Measurements from ENCODE around the gene KIAA1328. TPM values are rescaled to one million over a fixed set of nuclear protein-coding genes. Genes with fewer than 3 reads are reported as not detected.

Gene KIAA1328
- polyA plus RNA-seq, 1 of the 3 experiments (the other 2 are of a cell fraction) = 2.6 TPM

- TF ChIP-seq CHD2 (IDR thresholded peaks at IDR 0.05; ENCODE audit: low read length, partially characterized antibody) = no peak
These were observed 421.1 kb downstream of the KIAA1328 start (continued) for GRCh38 chr18:37249895-37250618.

GRCh38 chr18:37251679-37252078, 422.8 kb downstream of the KIAA1328 start:
- DNase-seq = no peak
- H3K27ac ChIP-seq (ENCODE audit: low read depth in 2 of 2, low read length in 1 of 2) = no peak overlapping the region
- no peak overlapping the region for H3K9ac ChIP-seq
- no peaks in the 10 kb centered on the region for H4K20me1 ChIP-seq (ENCODE audit: insufficient read depth)
- H3K9me3 ChIP-seq = no peaks in the 10 kb centered on the region
- H3K27me3 ChIP-seq (ENCODE audit: insufficient read depth) = no peaks in the 10 kb centered on the region; the same call in 1 of the 2 replicates
- no peaks in the 10 kb centered on the region; a peak in 1 of 4 replicates for H3K4me1 ChIP-seq (ENCODE audit: control insufficient read depth in 1 of 2, insufficient read depth in 2 of 2, low read depth in 1 of 2, low read length in 1 of 2)
- H3F3A ChIP-seq (replicated peaks; ENCODE audit: insufficient read depth) = no peaks in the 10 kb centered on the region
- no peaks in the 10 kb centered on the region for H3K36me3 ChIP-seq (replicated peaks in 1 of 2; ENCODE audit: control insufficient read depth in 1 of 2, insufficient read depth in 2 of 2, low read length in 1 of 2)
- POLR2A ChIA-PET = no interaction called here
- no peaks in the 10 kb centered on the region for H3K79me2 ChIP-seq (ENCODE audit: insufficient read depth)
- 54% methylated on average over 3 of the region's 3 CpGs for WGBS (ENCODE audit: low lambda C conversion rate)
- no peak overlapping the region for H2AFZ ChIP-seq (ENCODE audit: low read depth)
- H3K4me3 ChIP-seq (ENCODE audit: low read depth in 2 of 2, low read length in 1 of 2) = no peak overlapping the region
- H3K9me2 ChIP-seq = no peaks in the 10 kb centered on the region
- CTCF ChIA-PET = interaction anchor here (1.2 to 1.3 kb wide), 2 partner anchors 70 to 232 kb away, joined by 3 read pairs; no protein-coding TSS in a partner anchor
- TF ChIP-seq JUND (IDR thresholded peaks at IDR 0.05) (no peak), YY1 (IDR thresholded peaks at IDR 0.05; ENCODE audit: low read depth) (no peak), REST (IDR thresholded peaks at IDR 0.05; ENCODE audit: low read depth, low read length) (no peak), ZBTB33 (IDR thresholded peaks at IDR 0.05; ENCODE audit: borderline replicate concordance, low read depth) (no peak), MAX (IDR thresholded peaks at IDR 0.05; ENCODE audit: low read depth) (no peak), GABPA (IDR thresholded peaks at IDR 0.05; ENCODE audit: low read depth) (no peak), RCOR1 (IDR thresholded peaks at IDR 0.05; ENCODE audit: low read length) (no peak), RFX5 (IDR thresholded peaks at IDR 0.05; ENCODE audit: low read length) (no peak), MXI1 (IDR thresholded peaks at IDR 0.05; ENCODE audit: low read depth, low read length) (no peak), NRF1 (IDR thresholded peaks at IDR 0.05; ENCODE audit: low read depth, low read length) (no peak)
- no peak overlapping the region for H3K4me2 ChIP-seq

Measured in SK-N-SH (cell line).